GM12872 (cell line): Measurements from ENCODE around the gene SGCG.

Source experiments
- TF ChIP-seq, protein P1 (sequence below): IDR thresholded peaks from 3 replicates; pipeline ENCODE4 v1.5.1; 2011; ENCODE audit warnings: low read depth, mild to moderate bottlenecking, low read length, moderate library complexity; ENCODE audit not compliant: insufficient read depth

The SGCG gene

GRCh38 chr13:23321535-23322241, 140.9 kb downstream of the SGCG start:
- TF ChIP-seq, protein P1, sequence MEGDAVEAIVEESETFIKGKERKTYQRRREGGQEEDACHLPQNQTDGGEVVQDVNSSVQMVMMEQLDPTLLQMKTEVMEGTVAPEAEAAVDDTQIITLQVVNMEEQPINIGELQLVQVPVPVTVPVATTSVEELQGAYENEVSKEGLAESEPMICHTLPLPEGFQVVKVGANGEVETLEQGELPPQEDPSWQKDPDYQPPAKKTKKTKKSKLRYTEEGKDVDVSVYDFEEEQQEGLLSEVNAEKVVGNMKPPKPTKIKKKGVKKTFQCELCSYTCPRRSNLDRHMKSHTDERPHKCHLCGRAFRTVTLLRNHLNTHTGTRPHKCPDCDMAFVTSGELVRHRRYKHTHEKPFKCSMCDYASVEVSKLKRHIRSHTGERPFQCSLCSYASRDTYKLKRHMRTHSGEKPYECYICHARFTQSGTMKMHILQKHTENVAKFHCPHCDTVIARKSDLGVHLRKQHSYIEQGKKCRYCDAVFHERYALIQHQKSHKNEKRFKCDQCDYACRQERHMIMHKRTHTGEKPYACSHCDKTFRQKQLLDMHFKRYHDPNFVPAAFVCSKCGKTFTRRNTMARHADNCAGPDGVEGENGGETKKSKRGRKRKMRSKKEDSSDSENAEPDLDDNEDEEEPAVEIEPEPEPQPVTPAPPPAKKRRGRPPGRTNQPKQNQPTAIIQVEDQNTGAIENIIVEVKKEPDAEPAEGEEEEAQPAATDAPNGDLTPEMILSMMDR = no peak

- TF ChIP-seq, protein P1 = no peak
Observed at GRCh38 chr13:23322353-23323336, 141.9 kb downstream of the SGCG start.

- TF ChIP-seq, protein P1 = no peak
Observed at GRCh38 chr13:23323946-23324709, 143.3 kb downstream of the SGCG start.

GRCh38 chr13:23325191-23325590, 144.4 kb downstream of the SGCG start:
- TF ChIP-seq, protein P1 = no peak

DNA sequence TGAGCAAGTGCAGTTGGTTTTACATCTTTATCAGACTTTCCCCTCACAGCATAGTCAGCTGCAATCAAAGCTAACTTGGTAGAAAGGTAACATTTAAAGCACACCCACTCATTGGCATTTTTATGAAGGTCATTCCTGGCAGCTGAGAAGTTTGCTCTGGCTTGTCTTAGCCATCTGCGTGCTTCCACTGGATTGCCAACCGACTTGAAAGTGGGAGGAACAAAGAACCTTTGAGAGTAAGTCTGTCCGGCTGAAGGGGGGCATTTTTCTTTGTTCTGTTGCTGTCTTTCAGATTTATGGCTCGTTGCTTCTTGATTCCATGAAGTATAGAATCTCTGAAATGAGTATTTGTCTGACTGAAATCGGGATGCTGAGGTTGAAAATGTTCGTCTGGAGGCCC, 149.6 kb downstream of the SGCG start:
- TF ChIP-seq, protein P1 = no peak

DNA sequence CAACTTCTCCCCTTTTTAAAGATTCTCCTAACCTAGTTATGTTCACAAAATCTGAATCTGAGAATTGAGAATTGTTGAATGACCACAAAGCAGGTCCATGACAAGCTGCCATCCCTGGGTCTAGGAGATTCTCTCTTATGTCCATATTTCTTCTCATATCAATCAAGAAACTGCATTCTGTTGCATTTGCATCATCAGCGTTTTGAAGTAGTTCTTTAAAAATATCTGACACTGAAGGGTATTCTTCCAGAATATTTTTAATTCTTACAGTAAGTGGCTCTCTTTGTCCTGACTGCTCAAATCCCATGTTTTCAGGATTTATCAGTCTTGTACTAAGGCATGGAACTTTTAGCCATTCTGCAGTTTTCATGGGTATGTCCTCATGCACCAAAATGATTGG, 158.4 kb downstream of the SGCG start:
- TF ChIP-seq, protein P1 = no peak
